Activated T-cell treated with anti-CD3 and anti-CD28 coated beads, Interleukin-2, amount 50 U/mL, for 4 hours (primary cell): ENCODE measurements around the gene PEDS1. TPM values are rescaled to one million over a fixed set of nuclear protein-coding genes. Genes with fewer than 3 reads are reported as not detected.

Experiments used
- ATAC-seq, 2 donors: fragments of 200-7000 bp; cut with Tn5 transposase; one replicate each; pipeline ENCODE4 v1.10.0; 2021
- DNase-seq: peaks from one replicate; pipeline ENCODE4 v3.0.0-alpha.2; 2020
- H3K27me3 Mint-ChIP-seq: one replicate; pipeline ENCODE4 v1.8.0; 2021; ENCODE audit warnings: low read depth, mixed read lengths
- H3K36me3 Mint-ChIP-seq: one replicate; pipeline ENCODE4 v1.8.0; 2022; ENCODE audit warnings: mixed read lengths; ENCODE audit not compliant: insufficient read depth
- H3K4me1 Mint-ChIP-seq: one replicate; pipeline ENCODE4 v1.8.0; 2021; ENCODE audit warnings: low read depth, mixed read lengths
- H3K4me3 Mint-ChIP-seq: one replicate; pipeline ENCODE4 v1.8.0; 2021; ENCODE audit warnings: mild to moderate bottlenecking, moderate library complexity, mixed read lengths
- H3K9me3 Mint-ChIP-seq: one replicate; pipeline ENCODE4 v1.8.0; 2021; ENCODE audit warnings: mixed read lengths
- total RNA-seq, 3 donors: library from RNA; stranded (reverse); gene quantifications; one replicate each; pipeline ENCODE4 v1.2.1, GENCODE V29; 2021

The PEDS1 gene
- total RNA-seq, 3 donors from 2014 or later = 21.6 to 22.5 (median 21.9) TPM

DNA sequence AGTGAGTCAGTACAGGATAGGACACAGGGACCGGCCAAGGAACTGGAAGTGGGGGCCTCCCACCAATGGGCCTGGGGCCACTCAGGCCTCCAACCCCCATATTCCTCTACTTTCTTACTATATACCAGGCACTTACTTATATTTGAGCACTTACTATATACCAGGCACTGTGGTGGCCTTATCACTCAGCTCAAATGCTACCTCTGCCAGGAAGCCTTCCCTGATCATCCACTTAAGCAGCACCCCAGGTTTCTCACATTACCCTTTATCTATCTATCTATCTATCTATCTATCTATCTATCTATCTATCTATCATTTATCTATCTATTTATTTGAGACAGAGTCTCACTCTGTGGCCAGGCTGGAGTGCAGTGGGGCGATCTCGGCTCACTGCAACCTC, 28.2 kb downstream of the PEDS1 start:
- no peaks in the 10 kb centered on the region for H3K27me3 Mint-ChIP-seq
- H3K36me3 Mint-ChIP-seq = peaks cover 48% of the 10 kb centered on the region
- H3K4me1 Mint-ChIP-seq = peaks cover 2% of the 10 kb centered on the region
- no peaks in the 10 kb centered on the region for H3K9me3 Mint-ChIP-seq
- DNase-seq = no peak
- no peak overlapping the region for H3K4me3 Mint-ChIP-seq
- ATAC-seq = no peak

DNA sequence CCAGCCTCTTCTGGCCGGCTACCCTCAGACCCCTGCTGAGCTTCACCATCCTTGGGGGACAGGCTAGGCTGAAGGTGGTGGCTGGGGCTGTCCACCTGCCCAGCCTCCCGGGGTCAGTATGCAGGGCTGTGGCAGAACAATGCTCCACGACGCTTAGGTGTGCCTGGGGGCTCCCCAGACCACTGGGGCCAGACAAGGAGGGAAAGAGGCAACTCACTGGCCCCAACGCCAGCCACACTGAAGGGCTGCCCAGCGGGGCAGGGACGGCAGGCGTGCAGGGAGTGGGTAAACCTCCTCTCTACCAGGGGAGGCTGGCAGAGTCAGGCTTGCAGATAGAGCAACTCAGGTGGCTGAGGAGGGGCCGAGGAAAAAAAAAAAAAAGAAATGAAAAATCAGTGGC, 29.0 kb downstream of the PEDS1 start:
- no peak for ATAC-seq
- Mint-ChIP-seq H3K36me3 (peaks cover 41% of the 10 kb centered on the region), H3K27me3 (no peaks in the 10 kb centered on the region), H3K4me1 (peaks cover 2% of the 10 kb centered on the region), H3K4me3 (no peak overlapping the region), H3K9me3 (no peaks in the 10 kb centered on the region)
- no peak for DNase-seq

- Mint-ChIP-seq H3K9me3 (no peaks in the 10 kb centered on the region), H3K4me1 (peaks cover 2% of the 10 kb centered on the region), H3K27me3 (no peaks in the 10 kb centered on the region), H3K4me3 (no peak overlapping the region), H3K36me3 (peaks cover 38% of the 10 kb centered on the region)
- no peak for ATAC-seq
- no peak for DNase-seq
Measured at GRCh38 chr20:50123418-50123817, 30.1 kb downstream of the PEDS1 start.

DNA sequence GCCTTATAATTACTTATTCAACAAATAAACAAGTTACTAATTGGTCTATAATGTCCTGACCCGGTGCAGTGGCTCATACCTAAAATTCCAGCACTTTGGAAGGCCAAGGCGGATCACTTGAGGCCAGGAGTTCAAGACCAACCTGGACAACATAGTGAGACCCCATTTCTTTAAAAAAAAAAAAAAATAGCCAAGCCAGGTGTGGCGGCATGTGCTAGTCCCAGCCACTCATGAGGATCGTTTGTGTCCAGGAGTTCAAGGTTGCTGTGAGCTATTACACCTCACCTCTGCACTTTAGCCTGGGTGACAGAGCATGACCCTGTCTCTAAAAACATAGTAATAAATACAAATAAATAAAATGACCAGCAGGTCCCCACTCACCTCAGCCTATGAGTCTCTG, 30.8 kb downstream of the PEDS1 start:
- peaks cover 32% of the 10 kb centered on the region for H3K36me3 Mint-ChIP-seq
- peaks cover 2% of the 10 kb centered on the region for H3K4me1 Mint-ChIP-seq
- DNase-seq (no peak), ATAC-seq (no peak)
- H3K27me3 Mint-ChIP-seq = no peaks in the 10 kb centered on the region
- H3K9me3 Mint-ChIP-seq = no peaks in the 10 kb centered on the region
- H3K4me3 Mint-ChIP-seq = no peak overlapping the region

GRCh38 chr20:50121858-50122271, 31.7 kb downstream of the PEDS1 start:
- H3K4me1 Mint-ChIP-seq = no peaks in the 10 kb centered on the region
- no peak for DNase-seq
- peaks cover 25% of the 10 kb centered on the region for H3K36me3 Mint-ChIP-seq
- no peaks in the 10 kb centered on the region for H3K27me3 Mint-ChIP-seq
- ATAC-seq = no peak
- no peak overlapping the region for H3K4me3 Mint-ChIP-seq
- no peaks in the 10 kb centered on the region for H3K9me3 Mint-ChIP-seq

- Mint-ChIP-seq H3K4me1 (peaks cover 3% of the 10 kb centered on the region), H3K36me3 (peaks cover 22% of the 10 kb centered on the region)
- peak; percentile 69 to 71 for ATAC-seq
Measured at GRCh38 chr20:50120935-50121693, 32.4 kb downstream of the PEDS1 start.

DNA sequence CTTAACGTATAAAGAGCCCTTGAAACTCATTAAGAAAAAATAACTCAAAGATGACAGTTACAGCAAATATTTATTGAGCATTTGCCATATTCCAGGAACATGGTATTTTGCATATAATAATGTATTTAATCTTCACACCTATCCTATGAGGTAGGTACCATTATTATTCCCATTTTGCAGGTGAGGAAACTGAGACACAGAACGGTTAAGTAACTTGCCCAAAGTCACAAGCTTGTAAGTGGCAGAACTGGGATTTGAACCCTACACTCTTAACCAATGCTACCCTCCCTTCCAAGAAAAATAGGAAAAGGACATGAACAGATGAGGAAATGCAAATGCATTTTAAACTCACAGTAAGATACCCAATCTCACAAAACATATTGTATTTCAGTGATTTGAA, 35.3 kb downstream of the PEDS1 start:
- DNase-seq (no peak), ATAC-seq (no peak)
- peaks cover 28% of the 10 kb centered on the region for H3K4me1 Mint-ChIP-seq
- H3K9me3 Mint-ChIP-seq = no peaks in the 10 kb centered on the region
- no peaks in the 10 kb centered on the region for H3K27me3 Mint-ChIP-seq
- no peaks in the 10 kb centered on the region for H3K36me3 Mint-ChIP-seq
- no peak overlapping the region for H3K4me3 Mint-ChIP-seq

More at GRCh38 chr20:50120935-50121693, 32.4 kb downstream of the PEDS1 start:
- Mint-ChIP-seq H3K9me3 (no peaks in the 10 kb centered on the region), H3K4me3 (no peak overlapping the region), H3K27me3 (no peaks in the 10 kb centered on the region)
- DNase-seq = peak; percentile 58

DNA sequence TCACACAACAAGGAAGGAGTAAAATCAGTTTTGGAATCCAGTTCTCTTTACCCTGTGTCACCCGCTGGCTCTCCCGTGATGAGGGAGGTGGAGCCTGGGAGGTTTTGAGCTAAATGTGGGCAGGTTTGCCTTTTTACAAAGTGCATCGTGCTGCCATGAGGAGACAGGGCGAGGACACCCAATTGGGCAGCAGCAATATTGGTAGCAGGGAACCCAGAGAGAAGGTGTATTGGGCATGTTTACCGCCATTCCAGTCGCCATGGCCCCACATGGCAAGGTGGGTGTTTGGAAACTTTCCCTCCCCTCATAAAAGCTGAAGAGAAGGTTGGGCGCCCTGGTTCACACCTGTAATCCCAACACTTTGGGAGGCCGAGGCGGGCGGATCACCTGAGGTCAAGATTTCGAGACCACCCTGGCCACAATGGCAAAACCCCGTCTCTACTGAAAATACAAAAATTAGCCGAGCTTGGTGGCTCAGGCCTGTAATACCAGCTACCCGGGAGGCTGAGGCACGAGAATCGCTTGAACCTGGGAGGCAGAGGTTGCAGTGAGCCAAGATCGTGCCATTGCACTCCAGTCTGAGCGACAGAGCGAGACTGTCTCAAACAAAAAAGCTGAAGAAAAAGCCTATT, 37.0 kb downstream of the PEDS1 start:
- peak overlapping the region; percentile 87 for H3K4me3 Mint-ChIP-seq
- ATAC-seq (no peak), DNase-seq (no peak)
- H3K36me3 Mint-ChIP-seq = peaks cover 5% of the 10 kb centered on the region
- no peaks in the 10 kb centered on the region for H3K27me3 Mint-ChIP-seq
- H3K9me3 Mint-ChIP-seq = no peaks in the 10 kb centered on the region
- H3K4me1 Mint-ChIP-seq = peaks cover 41% of the 10 kb centered on the region

GRCh38 chr20:50115591-50116367, 37.7 kb downstream of the PEDS1 start:
- peak; percentile 75 to 76 for ATAC-seq
- peaks cover 7% of the 10 kb centered on the region for H3K36me3 Mint-ChIP-seq
- H3K27me3 Mint-ChIP-seq = no peaks in the 10 kb centered on the region
- H3K4me3 Mint-ChIP-seq = peak overlapping the region; percentile 87
- no peaks in the 10 kb centered on the region for H3K9me3 Mint-ChIP-seq
- peak; percentile 83 for DNase-seq
- H3K4me1 Mint-ChIP-seq = peaks cover 48% of the 10 kb centered on the region

- H3K9me3 Mint-ChIP-seq = no peaks in the 10 kb centered on the region
- no peak for DNase-seq
- H3K4me1 Mint-ChIP-seq = peaks cover 55% of the 10 kb centered on the region
- peaks cover 10% of the 10 kb centered on the region for H3K36me3 Mint-ChIP-seq
- H3K27me3 Mint-ChIP-seq = no peaks in the 10 kb centered on the region
- no peak for ATAC-seq
- peak overlapping the region; percentile 87 for H3K4me3 Mint-ChIP-seq
Measured at GRCh38 chr20:50115041-50115512, 38.4 kb downstream of the PEDS1 start.

- DNase-seq (no peak), ATAC-seq (no peak)
- Mint-ChIP-seq H3K4me1 (peaks cover 68% of the 10 kb centered on the region), H3K27me3 (no peaks in the 10 kb centered on the region), H3K36me3 (peaks cover 10% of the 10 kb centered on the region), H3K9me3 (no peaks in the 10 kb centered on the region), H3K4me3 (peak overlapping the region; percentile 100)
Measured at GRCh38 chr20:50113420-50114224, 39.9 kb downstream of the PEDS1 start.

DNA sequence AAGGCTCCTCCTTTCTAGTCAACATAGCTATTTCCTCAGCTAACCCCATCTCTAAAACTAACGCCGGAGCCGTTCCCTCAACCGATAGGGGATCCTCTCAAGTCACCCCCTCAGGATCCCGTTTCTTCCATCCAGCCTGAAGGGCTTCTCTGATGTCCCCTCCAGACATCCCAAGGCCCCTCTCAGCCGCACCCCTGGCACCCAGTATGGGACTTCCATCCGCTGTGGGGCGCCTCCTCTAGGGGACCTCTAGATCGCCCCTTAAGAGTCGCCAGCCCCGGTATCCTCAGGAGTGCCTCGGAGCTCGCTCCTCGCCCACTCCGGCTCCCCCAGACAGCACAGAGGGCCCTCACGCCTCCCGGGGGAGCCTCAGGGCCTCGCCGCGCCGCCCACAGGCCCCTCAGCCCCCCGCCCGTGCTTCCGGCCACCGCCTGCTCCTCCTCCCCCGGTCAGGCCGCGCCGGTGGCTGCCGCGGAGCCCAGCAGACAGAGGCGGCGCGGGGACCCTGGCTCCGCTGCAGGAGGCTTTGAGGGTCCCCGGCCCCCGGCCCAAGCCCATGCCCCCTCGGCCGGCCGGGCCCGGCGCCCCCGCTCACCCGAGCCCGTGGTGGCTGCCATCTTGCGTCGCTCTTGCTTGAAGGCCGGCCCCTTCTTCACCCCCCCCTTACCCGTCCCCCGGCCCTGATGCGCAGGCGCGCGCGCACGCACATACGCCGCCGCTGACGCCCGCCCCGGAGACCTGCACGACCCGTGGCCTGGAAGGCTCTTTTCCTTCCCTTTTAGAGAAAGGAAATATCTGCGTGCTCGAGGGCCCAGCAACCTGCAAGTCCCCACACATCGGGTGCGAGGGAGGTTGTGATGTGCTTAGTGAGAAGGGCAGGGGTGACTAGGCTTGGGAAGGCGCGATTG, 40.8 kb downstream of the PEDS1 start, which contains the start of gene UBE2V1:
Gene UBE2V1 (minus strand): TSS at position 639 of the 908 bp plus-strand sequence. CDS start 22 bp downstream, at position 617.
- ATAC-seq (peak; percentile 79 to 83), DNase-seq (peak; percentile 84)
- Mint-ChIP-seq H3K36me3 (peaks cover 15% of the 10 kb centered on the region), H3K9me3 (no peaks in the 10 kb centered on the region), H3K27me3 (no peaks in the 10 kb centered on the region), H3K4me1 (peaks cover 77% of the 10 kb centered on the region), H3K4me3 (peak within 1 kb of the TSS; percentile 100)
